ENCODE results near the gene UBAC1. TPM values are rescaled to one million over a fixed set of nuclear protein-coding genes. Genes with fewer than 3 reads are reported as not detected.

The UBAC1 gene
- total RNA-seq, 1 donor from 2014 or later = 31.0 TPM

DNA sequence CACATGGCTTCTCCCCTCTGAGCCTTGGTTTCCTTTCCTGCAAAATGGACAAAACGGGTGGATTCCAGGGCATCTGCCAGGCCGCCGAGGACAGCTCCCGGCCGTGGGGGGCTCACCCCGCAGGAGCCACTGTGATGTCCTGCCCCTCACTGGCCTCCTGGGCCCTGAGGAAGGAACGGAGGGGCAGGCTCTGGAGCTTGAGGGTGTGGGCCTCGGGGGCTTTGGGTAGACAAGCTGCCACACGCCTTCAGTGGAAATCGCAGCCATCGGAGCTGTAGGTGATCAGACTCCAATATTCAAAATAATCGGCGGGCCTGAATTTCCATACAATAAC, 32.2 kb upstream of the UBAC1 start:
- Histone ChIP-seq H3K27me3 (no peaks in the 10 kb centered on the region), H3K4me1 (peaks cover 10 to 15% of the 10 kb centered on the region in 2 donors), H3K9me3 (no peaks in the 10 kb centered on the region), H3K27ac (peak overlapping the region; percentile 70 to 72), H3K4me3 (peak overlapping the region; percentile 31 to 34), H3K36me3 (no peaks in the 10 kb centered on the region)
- TF ChIP-seq, protein P1, sequence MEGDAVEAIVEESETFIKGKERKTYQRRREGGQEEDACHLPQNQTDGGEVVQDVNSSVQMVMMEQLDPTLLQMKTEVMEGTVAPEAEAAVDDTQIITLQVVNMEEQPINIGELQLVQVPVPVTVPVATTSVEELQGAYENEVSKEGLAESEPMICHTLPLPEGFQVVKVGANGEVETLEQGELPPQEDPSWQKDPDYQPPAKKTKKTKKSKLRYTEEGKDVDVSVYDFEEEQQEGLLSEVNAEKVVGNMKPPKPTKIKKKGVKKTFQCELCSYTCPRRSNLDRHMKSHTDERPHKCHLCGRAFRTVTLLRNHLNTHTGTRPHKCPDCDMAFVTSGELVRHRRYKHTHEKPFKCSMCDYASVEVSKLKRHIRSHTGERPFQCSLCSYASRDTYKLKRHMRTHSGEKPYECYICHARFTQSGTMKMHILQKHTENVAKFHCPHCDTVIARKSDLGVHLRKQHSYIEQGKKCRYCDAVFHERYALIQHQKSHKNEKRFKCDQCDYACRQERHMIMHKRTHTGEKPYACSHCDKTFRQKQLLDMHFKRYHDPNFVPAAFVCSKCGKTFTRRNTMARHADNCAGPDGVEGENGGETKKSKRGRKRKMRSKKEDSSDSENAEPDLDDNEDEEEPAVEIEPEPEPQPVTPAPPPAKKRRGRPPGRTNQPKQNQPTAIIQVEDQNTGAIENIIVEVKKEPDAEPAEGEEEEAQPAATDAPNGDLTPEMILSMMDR (IDR thresholded peaks at IDR 0.05) = no peak
- intact Hi-C loops (cut with DNase I) = no loop called here
- no peak for DNase-seq (ENCODE audit: low spot score in 2 of 2)

DNA sequence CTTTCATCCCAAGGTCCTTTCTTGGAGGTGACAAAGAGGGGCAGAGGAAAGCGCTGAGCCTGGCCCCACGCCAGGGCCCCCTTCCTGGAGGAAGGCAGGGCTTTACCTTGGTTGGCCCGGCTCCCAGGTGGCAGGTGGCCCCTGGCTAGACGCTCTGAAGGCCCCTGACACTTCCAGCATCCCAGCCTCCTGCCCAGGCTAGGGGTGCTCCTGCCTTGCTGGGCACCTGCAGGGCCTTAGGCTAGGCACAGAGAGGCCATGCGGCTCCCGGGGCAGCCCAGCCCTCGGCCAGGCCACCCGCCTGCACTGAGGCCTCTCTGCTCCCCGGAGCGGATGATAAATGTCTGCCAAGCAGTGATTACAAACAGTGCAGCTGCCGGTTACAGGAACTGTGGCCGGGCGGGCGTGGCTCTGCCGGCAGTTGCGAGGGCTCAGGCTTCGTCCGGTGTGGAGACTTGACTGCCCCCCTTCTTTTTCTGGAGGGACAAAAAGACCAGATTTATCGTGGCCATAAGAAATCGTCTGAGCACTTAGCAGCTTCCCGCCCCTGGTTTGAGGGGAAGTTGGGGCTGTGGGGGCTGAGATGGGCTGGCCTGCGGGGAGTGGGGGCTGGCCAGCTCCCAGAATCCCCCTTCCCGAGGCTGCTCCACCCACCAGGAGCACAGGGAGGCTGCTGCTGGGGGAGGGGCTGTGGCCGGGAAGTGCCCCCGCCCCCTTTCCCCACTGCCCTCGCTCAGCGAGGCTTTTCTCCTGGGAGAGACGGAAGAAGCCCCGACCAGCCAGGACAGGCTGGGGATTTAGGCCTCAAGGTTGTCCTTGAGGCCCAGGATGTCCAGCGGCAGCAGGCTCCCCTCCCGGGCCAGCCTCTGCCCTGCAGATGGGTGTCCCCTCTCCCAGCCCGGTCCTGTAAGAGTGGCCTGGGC, 31.6 kb upstream of the UBAC1 start:
- Histone ChIP-seq H3K27ac (peak overlapping the region; percentile 70 to 72), H3K4me1 (peaks cover 10 to 15% of the 10 kb centered on the region in 2 donors), H3K27me3 (no peaks in the 10 kb centered on the region), H3K36me3 (no peaks in the 10 kb centered on the region), H3K4me3 (peak overlapping the region; percentile 31 to 34), H3K9me3 (no peaks in the 10 kb centered on the region)
- DNase-seq (ENCODE audit: low spot score in 2 of 2) = peak in 1 of 2 donors; percentile 88
- TF ChIP-seq, protein P1 (IDR thresholded peaks at IDR 0.05) = no peak
- intact Hi-C loops (cut with DNase I) = no loop called here

DNA sequence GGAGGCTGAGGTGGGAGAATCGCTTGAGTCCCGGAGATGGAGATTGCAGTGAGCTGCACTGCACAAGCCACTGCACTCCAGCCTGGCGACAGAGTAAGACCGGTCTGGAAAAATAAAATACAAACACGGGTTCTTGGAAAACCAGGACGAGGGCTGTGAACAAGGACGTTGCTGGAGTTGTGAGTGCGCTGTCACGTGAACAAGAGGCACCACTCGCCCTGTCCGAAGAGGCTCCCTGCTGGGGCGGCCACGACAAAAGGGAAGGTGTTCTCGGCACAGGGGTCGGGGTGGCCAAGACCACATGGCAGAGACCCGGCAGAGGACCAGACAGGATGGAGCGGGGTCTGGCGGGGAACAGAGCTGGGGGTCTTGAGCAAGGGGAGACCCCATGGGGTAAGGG, 30.6 kb upstream of the UBAC1 start:
- H3K4me1 ChIP-seq = peaks cover 10 to 15% of the 10 kb centered on the region in 2 donors
- no peaks in the 10 kb centered on the region for H3K36me3 ChIP-seq
- intact Hi-C loops (cut with DNase I) = no loop called here
- H3K27me3 ChIP-seq = no peaks in the 10 kb centered on the region
- no peaks in the 10 kb centered on the region for H3K9me3 ChIP-seq
- TF ChIP-seq, protein P1 (IDR thresholded peaks at IDR 0.05) = no peak
- no peak for DNase-seq (ENCODE audit: low spot score in 2 of 2)
- H3K4me3 ChIP-seq = no peak overlapping the region
- H3K27ac ChIP-seq = peak overlapping the region in 1 of 2 donors; percentile 70

DNA sequence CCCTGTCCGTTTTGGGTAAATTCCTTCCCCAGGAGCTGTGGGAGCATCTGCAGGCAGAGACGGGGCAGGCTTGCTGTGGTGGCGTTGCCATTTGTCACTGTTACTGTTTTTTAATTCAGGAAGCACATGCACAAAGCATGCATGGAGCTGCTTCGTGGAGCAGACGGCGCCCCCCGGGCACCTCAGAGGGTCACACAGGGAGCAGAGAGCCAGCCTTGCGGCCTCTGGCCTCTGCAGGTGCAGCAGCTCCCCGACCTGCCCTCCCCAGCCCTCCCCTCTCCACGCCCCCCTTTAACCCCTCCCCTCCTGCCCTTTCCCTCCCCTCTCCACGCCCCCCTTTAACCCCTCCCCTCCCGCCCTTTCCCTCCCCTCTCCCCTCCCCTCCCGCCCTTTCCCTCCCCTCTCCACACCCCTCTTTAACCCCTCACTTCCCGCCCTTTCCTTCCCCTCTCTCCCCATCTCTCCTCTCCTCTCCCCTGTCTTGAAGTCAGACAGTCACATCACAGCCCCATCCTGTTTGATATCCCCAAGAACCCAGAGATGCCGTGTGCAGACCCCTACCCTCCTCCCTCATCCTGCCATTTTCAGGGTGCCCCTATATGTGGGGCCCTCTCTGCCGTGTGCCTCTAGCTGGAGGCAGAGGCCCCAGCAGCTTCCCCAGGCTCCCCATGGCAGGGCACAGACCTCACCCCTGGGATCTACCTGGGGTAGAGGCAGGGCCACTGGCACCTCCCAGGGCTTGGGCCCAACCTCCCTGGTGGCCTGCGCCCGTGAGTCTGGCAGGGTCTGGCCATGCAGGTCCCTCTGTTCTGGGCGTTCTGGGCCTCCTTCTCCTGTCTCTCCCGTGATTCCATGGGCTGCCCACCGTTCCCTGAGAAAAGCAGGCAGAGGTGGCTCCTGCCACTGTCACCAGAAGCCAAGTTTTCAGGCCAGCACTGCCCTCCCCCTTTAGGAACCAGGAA, 29.6 kb upstream of the UBAC1 start:
- Histone ChIP-seq H3K4me1 (peaks cover 10 to 15% of the 10 kb centered on the region in 2 donors), H3K27me3 (no peaks in the 10 kb centered on the region), H3K9me3 (no peaks in the 10 kb centered on the region), H3K27ac (peak overlapping the region; percentile 3 to 31), H3K4me3 (peak overlapping the region in 1 of 2 donors; percentile 38), H3K36me3 (no peaks in the 10 kb centered on the region)
- intact Hi-C loops (cut with DNase I) = no loop called here
- TF ChIP-seq, protein P1 (IDR thresholded peaks at IDR 0.05) = no peak
- DNase-seq (ENCODE audit: low spot score in 2 of 2) = no peak

DNA sequence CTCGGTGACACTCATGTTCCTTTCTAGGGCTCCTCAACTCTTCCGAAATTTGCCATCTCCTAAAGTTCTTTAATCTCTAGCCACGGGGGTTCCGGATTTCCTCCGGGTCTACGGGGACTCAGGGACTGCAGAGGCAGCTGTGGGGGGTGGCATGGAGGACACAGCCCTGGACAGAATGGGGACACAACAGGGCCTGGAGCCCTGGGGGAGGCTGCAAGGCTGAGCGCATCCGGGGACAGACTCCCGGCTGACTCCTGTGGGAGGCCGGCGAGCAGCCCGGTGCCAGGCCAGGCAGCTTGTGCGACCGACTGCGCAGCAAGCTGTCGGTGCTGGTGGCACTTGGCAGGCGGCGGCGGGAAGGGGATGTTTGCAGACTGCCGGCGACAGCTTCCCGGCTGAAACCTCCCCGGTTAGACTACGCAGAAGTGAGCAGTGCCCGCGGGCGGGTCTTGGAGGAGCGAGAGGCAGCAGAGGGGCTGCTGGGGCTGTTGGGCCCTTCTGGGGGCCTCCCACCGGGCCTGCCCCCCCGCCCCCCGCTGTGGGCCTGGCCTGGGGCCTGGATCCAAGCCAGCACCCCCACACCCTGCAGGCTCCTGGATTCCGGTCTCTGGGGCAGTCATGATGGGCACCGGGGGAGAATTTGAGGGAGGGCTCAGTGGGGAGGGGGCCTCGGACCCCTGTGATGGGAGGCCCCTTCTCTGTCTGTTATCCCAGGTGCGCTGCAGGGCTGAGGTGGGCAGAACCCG, 28.7 kb upstream of the UBAC1 start:
- Histone ChIP-seq H3K27me3 (no peaks in the 10 kb centered on the region), H3K9me3 (no peaks in the 10 kb centered on the region), H3K27ac (no peak overlapping the region), H3K36me3 (no peaks in the 10 kb centered on the region), H3K4me1 (peaks cover 10 to 15% of the 10 kb centered on the region in 2 donors), H3K4me3 (peak overlapping the region in 1 of 2 donors; percentile 38)
- no peak for DNase-seq (ENCODE audit: low spot score in 2 of 2)
- TF ChIP-seq, protein P1 (IDR thresholded peaks at IDR 0.05) = no peak
- intact Hi-C loops (cut with DNase I) = no loop called here

Measured in ascending aorta (tissue), 2 donors.